Measurements from ENCODE around the gene ATP11A.

DNA sequence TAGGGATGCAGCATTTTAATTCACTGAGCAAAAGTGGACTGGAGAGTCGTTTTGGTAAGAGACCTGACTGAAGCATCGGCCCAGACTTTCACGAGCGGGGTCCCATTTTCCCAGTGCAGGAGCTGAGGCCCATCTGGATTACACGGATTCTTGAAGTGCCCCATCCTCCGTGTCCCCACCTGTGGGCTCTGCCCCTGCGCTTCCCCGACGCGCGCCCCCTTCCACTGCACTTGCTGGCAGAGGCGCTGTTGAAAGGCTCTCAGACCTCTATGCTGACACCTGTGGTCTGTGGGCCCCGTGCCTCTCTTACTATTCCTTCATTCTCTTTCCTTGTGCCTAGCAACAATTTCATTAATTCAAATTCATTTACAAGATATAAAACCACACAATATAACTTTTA lies 228.9 kb downstream of the ATP11A start:
- TF ChIP-seq, protein P1, sequence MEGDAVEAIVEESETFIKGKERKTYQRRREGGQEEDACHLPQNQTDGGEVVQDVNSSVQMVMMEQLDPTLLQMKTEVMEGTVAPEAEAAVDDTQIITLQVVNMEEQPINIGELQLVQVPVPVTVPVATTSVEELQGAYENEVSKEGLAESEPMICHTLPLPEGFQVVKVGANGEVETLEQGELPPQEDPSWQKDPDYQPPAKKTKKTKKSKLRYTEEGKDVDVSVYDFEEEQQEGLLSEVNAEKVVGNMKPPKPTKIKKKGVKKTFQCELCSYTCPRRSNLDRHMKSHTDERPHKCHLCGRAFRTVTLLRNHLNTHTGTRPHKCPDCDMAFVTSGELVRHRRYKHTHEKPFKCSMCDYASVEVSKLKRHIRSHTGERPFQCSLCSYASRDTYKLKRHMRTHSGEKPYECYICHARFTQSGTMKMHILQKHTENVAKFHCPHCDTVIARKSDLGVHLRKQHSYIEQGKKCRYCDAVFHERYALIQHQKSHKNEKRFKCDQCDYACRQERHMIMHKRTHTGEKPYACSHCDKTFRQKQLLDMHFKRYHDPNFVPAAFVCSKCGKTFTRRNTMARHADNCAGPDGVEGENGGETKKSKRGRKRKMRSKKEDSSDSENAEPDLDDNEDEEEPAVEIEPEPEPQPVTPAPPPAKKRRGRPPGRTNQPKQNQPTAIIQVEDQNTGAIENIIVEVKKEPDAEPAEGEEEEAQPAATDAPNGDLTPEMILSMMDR (IDR thresholded peaks at IDR 0.05) = no peak
- TF ChIP-seq POLR2A (IDR thresholded peaks at IDR 0.05) (no peak), EP300 (IDR thresholded peaks at IDR 0.05) (no peak)
